ENCODE results near the gene CACNG5.

DNA sequence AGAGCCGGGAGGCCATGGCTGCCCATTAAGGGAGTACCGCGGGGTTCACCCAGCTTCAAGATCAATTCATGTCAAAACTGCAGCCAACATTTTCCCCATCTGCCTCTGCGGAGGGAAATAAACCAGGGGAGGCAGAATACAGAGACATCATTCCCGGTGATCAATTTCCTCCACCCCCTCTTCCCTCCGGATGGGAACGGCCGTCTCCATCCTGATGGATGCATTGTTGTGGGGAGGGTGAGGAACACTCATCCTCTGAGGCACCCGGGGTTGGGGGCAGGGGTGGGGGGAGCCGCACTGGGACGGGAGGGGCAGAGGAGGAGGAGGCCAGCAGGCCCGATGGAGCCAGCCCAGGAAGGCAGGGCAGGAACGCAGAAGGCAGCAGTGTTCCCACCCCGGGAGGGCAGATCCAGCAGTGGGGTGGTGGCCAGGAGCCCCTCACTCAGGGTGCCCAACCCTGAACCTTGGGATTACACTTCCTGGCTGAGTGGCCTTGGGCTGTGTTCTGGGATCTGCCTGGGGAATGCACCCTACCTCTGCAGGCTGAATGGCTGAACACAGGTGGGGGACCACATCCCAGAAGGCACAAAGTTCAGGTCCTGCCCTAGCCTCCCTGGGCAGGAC lies 14.2 kb downstream of the CACNG5 start:
- TF ChIP-seq, protein P1, sequence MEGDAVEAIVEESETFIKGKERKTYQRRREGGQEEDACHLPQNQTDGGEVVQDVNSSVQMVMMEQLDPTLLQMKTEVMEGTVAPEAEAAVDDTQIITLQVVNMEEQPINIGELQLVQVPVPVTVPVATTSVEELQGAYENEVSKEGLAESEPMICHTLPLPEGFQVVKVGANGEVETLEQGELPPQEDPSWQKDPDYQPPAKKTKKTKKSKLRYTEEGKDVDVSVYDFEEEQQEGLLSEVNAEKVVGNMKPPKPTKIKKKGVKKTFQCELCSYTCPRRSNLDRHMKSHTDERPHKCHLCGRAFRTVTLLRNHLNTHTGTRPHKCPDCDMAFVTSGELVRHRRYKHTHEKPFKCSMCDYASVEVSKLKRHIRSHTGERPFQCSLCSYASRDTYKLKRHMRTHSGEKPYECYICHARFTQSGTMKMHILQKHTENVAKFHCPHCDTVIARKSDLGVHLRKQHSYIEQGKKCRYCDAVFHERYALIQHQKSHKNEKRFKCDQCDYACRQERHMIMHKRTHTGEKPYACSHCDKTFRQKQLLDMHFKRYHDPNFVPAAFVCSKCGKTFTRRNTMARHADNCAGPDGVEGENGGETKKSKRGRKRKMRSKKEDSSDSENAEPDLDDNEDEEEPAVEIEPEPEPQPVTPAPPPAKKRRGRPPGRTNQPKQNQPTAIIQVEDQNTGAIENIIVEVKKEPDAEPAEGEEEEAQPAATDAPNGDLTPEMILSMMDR (IDR thresholded peaks at IDR 0.05), result no peak
- TF ChIP-seq POLR2A (IDR thresholded peaks at IDR 0.05), result no peak
